ENCODE data around the gene LCN1.

Gene LCN1

GRCh38 chr9:135520916-135521607 lies at the start of gene LCN1:
LCN1 (plus strand) TSS chr9:135521440; CDS start chr9:135521498, 58 bp downstream.
- DNase-seq (ENCODE audit: low read depth), result no peak

GRCh38 chr9:135471791-135472640 lies 49.2 kb upstream of the LCN1 start:
- no peak for DNase-seq (ENCODE audit: low read depth)

GRCh38 chr9:135473972-135474543 lies 47.2 kb upstream of the LCN1 start:
- no peak for DNase-seq (ENCODE audit: low read depth)

- no peak for DNase-seq (ENCODE audit: low read depth)
These were observed 46.3 kb upstream of the LCN1 start for GRCh38 chr9:135474915-135475314.

- no peak for DNase-seq (ENCODE audit: low read depth)
These were observed 44.5 kb upstream of the LCN1 start for GRCh38 chr9:135476561-135477355.

GRCh38 chr9:135478191-135478590 lies 43.0 kb upstream of the LCN1 start:
- DNase-seq (ENCODE audit: low read depth), result no peak

GRCh38 chr9:135478829-135479468 lies 42.3 kb upstream of the LCN1 start:
- DNase-seq (ENCODE audit: low read depth), result no peak

- DNase-seq (ENCODE audit: low read depth), result no peak
These were observed 41.7 kb upstream of the LCN1 start, which contains the start of gene PPP1R26 for GRCh38 chr9:135479469-135480052. PPP1R26 (plus strand) TSS chr9:135479782; CDS start chr9:135484511, 4,729 bp downstream.

- DNase-seq (ENCODE audit: low read depth), result no peak
These were observed 40.9 kb upstream of the LCN1 start for GRCh38 chr9:135480071-135480939.

GRCh38 chr9:135480940-135481310 lies 40.3 kb upstream of the LCN1 start:
- no peak for DNase-seq (ENCODE audit: low read depth)

- DNase-seq (ENCODE audit: low read depth), result no peak
These were observed 39.1 kb upstream of the LCN1 start for GRCh38 chr9:135482015-135482754.

GRCh38 chr9:135484460-135485277 lies 36.6 kb upstream of the LCN1 start:
- DNase-seq (ENCODE audit: low read depth), result no peak

GRCh38 chr9:135485385-135485784 lies 35.9 kb upstream of the LCN1 start:
- no peak for DNase-seq (ENCODE audit: low read depth)

- no peak for DNase-seq (ENCODE audit: low read depth)
These were observed 35.4 kb upstream of the LCN1 start for GRCh38 chr9:135485832-135486231.

GRCh38 chr9:135486267-135487065 lies 34.8 kb upstream of the LCN1 start:
- no peak for DNase-seq (ENCODE audit: low read depth)

- no peak for DNase-seq (ENCODE audit: low read depth)
These were observed 33.8 kb upstream of the LCN1 start for GRCh38 chr9:135487281-135488012.

- DNase-seq (ENCODE audit: low read depth), result no peak
These were observed 33.3 kb upstream of the LCN1 start for GRCh38 chr9:135488013-135488330.
